Loucy (cell line): ENCODE data around the gene RANBP9.
A peak's percentile ranks its signal among the peaks of the same experiment; 100 is the strongest.

Experiments used
- H2AFZ ChIP-seq: fragments of 200-600 bp; sonication (generic); 2 replicates; pipeline ENCODE4 v1.6.0; 2016; ENCODE audit warnings: antibody characterized with exemption, mild to moderate bottlenecking, low read length, moderate library complexity
- H3F3A ChIP-seq: fragments of 200-600 bp; 2 replicates; pipeline ENCODE4 v1.6.0; 2016; ENCODE audit warnings: antibody characterized with exemption, low read depth, mild to moderate bottlenecking
- H3K27me3 ChIP-seq: fragments of 200-600 bp; sonication (generic); 2 replicates; pipeline ENCODE4 v1.6.1; 2014; ENCODE audit warnings: low read length, mild to moderate bottlenecking; ENCODE audit not compliant: insufficient read depth, poor library complexity, severe bottlenecking
- H3K36me3 ChIP-seq: fragments of 200-600 bp; sonication (generic); 2 replicates; pipeline ENCODE4 v1.6.1; 2016; ENCODE audit warnings: low read length; ENCODE audit not compliant: insufficient read depth
- H3K4me1 ChIP-seq: fragments of 200-600 bp; sonication (generic); 2 replicates; pipeline ENCODE4 v1.5.1; 2014; ENCODE audit warnings: low read length, mild to moderate bottlenecking; ENCODE audit not compliant: insufficient read depth, poor library complexity, severe bottlenecking
- H3K4me2 ChIP-seq: fragments of 200-600 bp; sonication (generic); 2 replicates; pipeline ENCODE4 v1.6.0; 2014; ENCODE audit warnings: antibody characterized with exemption, low read length, low read depth, mild to moderate bottlenecking; ENCODE audit not compliant: poor library complexity, severe bottlenecking
- H3K4me3 ChIP-seq: fragments of 200-600 bp; sonication (generic); 2 replicates; pipeline ENCODE4 v1.5.1; 2014; ENCODE audit warnings: low read length, mild to moderate bottlenecking, mixed read lengths; ENCODE audit not compliant: poor library complexity, severe bottlenecking
- H3K79me2 ChIP-seq: fragments of 200-600 bp; sonication (generic); 2 replicates; pipeline ENCODE4 v1.6.1; 2014; ENCODE audit warnings: low read length; ENCODE audit not compliant: insufficient read depth
- H3K9ac ChIP-seq: fragments of 200-600 bp; sonication (generic); 2 replicates; pipeline ENCODE4 v1.6.0; 2014; ENCODE audit warnings: mild to moderate bottlenecking, low read depth, low read length, moderate library complexity; ENCODE audit not compliant: poor library complexity, severe bottlenecking
- H3K9me2 ChIP-seq: fragments of 200-600 bp; sonication (generic); replicated peaks from 2 replicates; pipeline ENCODE4 v1.6.1; 2016; ENCODE audit warnings: low read depth, low read length, mixed read lengths
- H3K9me3 ChIP-seq: fragments of 200-600 bp; sonication (generic); 2 replicates; pipeline ENCODE4 v1.6.1; 2014; ENCODE audit warnings: mild to moderate bottlenecking, antibody characterized with exemption, low read length, low read depth; ENCODE audit not compliant: insufficient read depth
- H4K20me1 ChIP-seq: fragments of 200-600 bp; sonication (generic); 2 replicates; pipeline ENCODE4 v1.6.0; 2014; ENCODE audit warnings: antibody characterized with exemption, low read length, mild to moderate bottlenecking; ENCODE audit not compliant: insufficient read depth, poor library complexity, severe bottlenecking
- EZH2phosphoT487 ChIP-seq: fragments of 200-600 bp; IDR thresholded peaks from 2 replicates; pipeline ENCODE4 v1.6.1; 2018; ENCODE audit warnings: antibody characterized with exemption, mild to moderate bottlenecking, moderate library complexity, borderline replicate concordance
- TF ChIP-seq, protein P1 (sequence below): fragments of 200-600 bp; sonication (generic); conservative IDR thresholded peaks from 2 replicates; pipeline ENCODE4 v1.5.1; 2014; ENCODE audit warnings: mild to moderate bottlenecking, antibody characterized with exemption, low read length

The RANBP9 gene

DNA sequence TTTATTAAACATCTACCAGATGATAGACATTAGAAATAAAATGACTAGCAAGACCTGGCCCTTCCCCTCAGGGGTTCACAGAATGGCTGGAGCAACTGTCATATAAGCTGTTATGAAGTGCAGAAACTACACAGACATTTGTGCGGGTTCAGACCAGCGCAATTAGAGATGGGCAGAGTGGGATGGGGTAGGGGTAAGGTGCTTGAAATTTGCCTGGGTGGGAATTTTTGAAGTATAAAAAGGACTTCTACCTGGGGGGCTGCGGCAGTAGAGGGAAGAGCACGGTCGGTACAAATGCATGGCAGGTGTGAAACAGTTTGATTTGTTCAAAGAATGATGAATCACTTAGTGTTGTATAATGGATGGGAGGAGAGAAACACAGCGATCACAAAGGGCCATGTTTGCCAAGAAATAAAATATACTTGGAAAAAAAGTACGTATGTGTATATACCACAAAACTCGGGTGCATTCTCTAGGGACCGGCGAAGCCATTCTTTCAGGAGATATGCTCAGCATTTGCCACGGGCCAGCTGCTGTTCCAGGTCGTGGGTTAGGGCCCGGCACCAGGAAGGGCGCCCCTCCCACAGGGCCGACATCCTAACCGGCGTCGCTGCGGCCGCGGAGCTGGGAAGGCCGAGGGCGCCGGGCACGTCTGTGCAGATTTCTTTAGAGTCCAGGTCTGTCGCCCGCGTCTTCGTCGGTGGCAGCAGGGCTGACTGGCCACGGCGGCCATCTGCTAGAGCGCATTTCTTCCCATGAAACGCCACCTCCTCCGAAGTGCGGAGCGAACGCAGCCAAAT lies 97.3 kb downstream of the RANBP9 start:
- peak overlapping the region; percentile 85 for H3K9ac ChIP-seq
- H3K27me3 ChIP-seq = no peaks in the 10 kb centered on the region
- peak overlapping the region; percentile 98 for H3K4me3 ChIP-seq
- peak overlapping the region; percentile 72 for H2AFZ ChIP-seq
- no peaks in the 10 kb centered on the region for H3K9me2 ChIP-seq
- TF ChIP-seq, protein P1, sequence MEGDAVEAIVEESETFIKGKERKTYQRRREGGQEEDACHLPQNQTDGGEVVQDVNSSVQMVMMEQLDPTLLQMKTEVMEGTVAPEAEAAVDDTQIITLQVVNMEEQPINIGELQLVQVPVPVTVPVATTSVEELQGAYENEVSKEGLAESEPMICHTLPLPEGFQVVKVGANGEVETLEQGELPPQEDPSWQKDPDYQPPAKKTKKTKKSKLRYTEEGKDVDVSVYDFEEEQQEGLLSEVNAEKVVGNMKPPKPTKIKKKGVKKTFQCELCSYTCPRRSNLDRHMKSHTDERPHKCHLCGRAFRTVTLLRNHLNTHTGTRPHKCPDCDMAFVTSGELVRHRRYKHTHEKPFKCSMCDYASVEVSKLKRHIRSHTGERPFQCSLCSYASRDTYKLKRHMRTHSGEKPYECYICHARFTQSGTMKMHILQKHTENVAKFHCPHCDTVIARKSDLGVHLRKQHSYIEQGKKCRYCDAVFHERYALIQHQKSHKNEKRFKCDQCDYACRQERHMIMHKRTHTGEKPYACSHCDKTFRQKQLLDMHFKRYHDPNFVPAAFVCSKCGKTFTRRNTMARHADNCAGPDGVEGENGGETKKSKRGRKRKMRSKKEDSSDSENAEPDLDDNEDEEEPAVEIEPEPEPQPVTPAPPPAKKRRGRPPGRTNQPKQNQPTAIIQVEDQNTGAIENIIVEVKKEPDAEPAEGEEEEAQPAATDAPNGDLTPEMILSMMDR = no peak
- TF ChIP-seq EZH2phosphoT487 = no peak
- no peaks in the 10 kb centered on the region for H3K9me3 ChIP-seq
- peaks cover 26% of the 10 kb centered on the region for H4K20me1 ChIP-seq
- H3K4me2 ChIP-seq = peak overlapping the region; percentile 96
- peaks cover 52% of the 10 kb centered on the region for H3K79me2 ChIP-seq
- peaks cover 38% of the 10 kb centered on the region for H3K4me1 ChIP-seq
- H3F3A ChIP-seq = 0 out of 2 replicates have a peak, but pooled peaks cover 3% of the 10 kb centered on the region
- H3K36me3 ChIP-seq = peaks cover 18% of the 10 kb centered on the region; the same call in 1 of the 2 replicates

DNA sequence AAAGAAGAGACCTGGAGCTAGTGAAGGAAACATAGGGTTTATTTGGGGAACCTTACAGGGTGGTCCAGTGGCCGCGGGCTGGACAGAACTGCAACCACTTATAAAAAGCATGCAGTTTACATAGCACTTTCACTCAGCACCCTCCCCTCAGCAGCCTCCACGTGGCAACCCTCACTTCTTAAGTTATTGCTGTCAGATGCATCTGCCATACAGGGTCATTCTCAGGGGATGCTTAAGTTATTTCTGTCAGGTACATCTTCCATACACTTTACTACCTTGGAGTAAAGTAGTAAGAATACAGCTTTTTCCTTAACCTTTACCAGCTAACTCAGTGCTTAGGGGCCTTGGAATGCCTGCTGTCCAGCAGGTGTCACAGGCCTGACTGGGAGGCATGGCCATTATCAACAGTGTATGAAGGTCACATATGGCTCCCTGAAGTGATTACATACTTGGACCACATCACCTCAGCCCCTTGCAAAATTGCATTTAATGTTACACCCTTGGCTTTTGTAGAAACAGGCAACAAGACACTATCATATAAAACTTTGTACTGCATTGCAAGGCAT lies 98.5 kb downstream of the RANBP9 start:
- Histone ChIP-seq H3K9ac (peak overlapping the region; percentile 85), H3K36me3 (peaks cover 9% of the 10 kb centered on the region; the same call in 1 of the 2 replicates), H3K9me3 (no peaks in the 10 kb centered on the region), H3K79me2 (peaks cover 43% of the 10 kb centered on the region), H3K4me3 (peak overlapping the region; percentile 98), H3K9me2 (no peaks in the 10 kb centered on the region), H2AFZ (no peak overlapping the region), H3K4me1 (peaks cover 38% of the 10 kb centered on the region), H3K27me3 (no peaks in the 10 kb centered on the region), H4K20me1 (peaks cover 26% of the 10 kb centered on the region), H3K4me2 (peak overlapping the region; percentile 96), H3F3A (0 out of 2 replicates have a peak, but pooled peaks cover 3% of the 10 kb centered on the region)
- TF ChIP-seq, protein P1 = no peak
- TF ChIP-seq EZH2phosphoT487 = no peak

DNA sequence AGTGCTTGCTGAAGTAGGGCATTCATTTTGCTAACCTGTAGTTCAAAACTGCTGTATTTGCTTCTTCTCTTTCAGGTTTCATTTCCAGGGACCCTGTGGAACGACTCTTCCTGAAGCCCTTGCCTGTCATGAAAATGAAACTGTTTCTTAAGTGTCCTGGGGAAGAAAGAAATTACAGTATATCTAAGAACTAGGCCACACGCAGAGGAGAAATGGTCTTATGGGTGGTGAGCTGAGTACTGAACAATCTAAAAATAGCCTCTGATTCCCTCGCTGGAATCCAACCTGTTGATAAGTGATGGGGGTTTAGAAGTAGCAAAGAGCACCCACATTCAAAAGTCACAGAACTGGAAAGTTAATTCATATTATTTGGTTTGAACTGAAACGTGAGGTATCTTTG lies 99.9 kb downstream of the RANBP9 start:
- H3K9me3 ChIP-seq = no peaks in the 10 kb centered on the region
- H3K9ac ChIP-seq = peak overlapping the region; percentile 36
- peaks cover 14% of the 10 kb centered on the region for H4K20me1 ChIP-seq
- peaks cover 27% of the 10 kb centered on the region for H3K4me1 ChIP-seq
- no peak overlapping the region for H3K4me2 ChIP-seq
- H3K4me3 ChIP-seq = no peak overlapping the region
- no peaks in the 10 kb centered on the region for H3K9me2 ChIP-seq
- peaks cover 31% of the 10 kb centered on the region for H3K79me2 ChIP-seq
- H3F3A ChIP-seq = 0 out of 2 replicates have a peak, but pooled peaks cover 3% of the 10 kb centered on the region
- TF ChIP-seq EZH2phosphoT487 = no peak
- TF ChIP-seq, protein P1 = no peak
- no peaks in the 10 kb centered on the region for H3K27me3 ChIP-seq
- no peaks in the 10 kb centered on the region for H3K36me3 ChIP-seq
- peak overlapping the region; percentile 18; the same call in 1 of the 2 replicates for H2AFZ ChIP-seq
